Uterus (tissue), 2 donors: ENCODE measurements around the gene GRIP1.

Experiments used
- POLR2A ChIP-seq, 2 donors: fragments of 450-650 bp; IDR thresholded peaks; one replicate each; pipeline ENCODE4 v1.6.1; 2016; ENCODE audit warnings: antibody characterized with exemption in 2 of 2, mild to moderate bottlenecking in 1 of 2, moderate library complexity in 1 of 2
- TF ChIP-seq, protein P1 (sequence below), 4 experiments: fragments of 200-600 bp in 2 of 4; fragments of 450-650 bp in 2 of 4; sonication (generic) in 2 of 4; IDR thresholded peaks; one replicate each; pipeline ENCODE4 v1.5.1; 2016 to 2019; ENCODE audit warnings: antibody characterized with exemption in 4 of 4, mild to moderate bottlenecking in 2 of 4, moderate library complexity in 1 of 4

DNA sequence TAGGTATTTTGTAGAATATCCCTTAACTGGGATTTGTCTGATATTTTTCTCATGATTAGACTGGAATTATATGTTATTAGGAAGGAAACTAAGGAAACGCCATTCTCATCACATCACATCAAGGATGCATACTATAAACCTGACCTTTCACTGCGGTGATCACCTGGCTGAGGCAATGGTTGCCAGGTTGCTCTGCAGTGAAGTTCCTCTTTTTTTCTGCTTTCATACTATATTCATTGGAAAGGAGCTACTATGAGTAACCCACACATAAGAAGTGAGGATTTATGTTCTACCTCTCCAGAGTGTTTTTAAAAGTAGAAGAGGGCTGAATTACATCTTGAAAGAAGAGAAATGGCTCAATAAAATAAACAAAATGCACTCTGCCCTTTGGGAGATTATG is 31.0 kb upstream of the GRIP1 start:
- TF ChIP-seq, protein P1, sequence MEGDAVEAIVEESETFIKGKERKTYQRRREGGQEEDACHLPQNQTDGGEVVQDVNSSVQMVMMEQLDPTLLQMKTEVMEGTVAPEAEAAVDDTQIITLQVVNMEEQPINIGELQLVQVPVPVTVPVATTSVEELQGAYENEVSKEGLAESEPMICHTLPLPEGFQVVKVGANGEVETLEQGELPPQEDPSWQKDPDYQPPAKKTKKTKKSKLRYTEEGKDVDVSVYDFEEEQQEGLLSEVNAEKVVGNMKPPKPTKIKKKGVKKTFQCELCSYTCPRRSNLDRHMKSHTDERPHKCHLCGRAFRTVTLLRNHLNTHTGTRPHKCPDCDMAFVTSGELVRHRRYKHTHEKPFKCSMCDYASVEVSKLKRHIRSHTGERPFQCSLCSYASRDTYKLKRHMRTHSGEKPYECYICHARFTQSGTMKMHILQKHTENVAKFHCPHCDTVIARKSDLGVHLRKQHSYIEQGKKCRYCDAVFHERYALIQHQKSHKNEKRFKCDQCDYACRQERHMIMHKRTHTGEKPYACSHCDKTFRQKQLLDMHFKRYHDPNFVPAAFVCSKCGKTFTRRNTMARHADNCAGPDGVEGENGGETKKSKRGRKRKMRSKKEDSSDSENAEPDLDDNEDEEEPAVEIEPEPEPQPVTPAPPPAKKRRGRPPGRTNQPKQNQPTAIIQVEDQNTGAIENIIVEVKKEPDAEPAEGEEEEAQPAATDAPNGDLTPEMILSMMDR (IDR thresholded peaks at IDR 0.05) = no peak
- TF ChIP-seq POLR2A (IDR thresholded peaks at IDR 0.05) = no peak
